H9 (cell line): ENCODE measurements around the gene JAKMIP1. TPM values are rescaled to one million over a fixed set of nuclear protein-coding genes. Genes with fewer than 3 reads are reported as not detected.

Experiments used
- DNase-seq: peaks from one replicate; pipeline ENCODE4 v3.0.0-alpha.2; 2017
- H2AFZ ChIP-seq: one replicate; pipeline ENCODE4 v1.6.1; 2013; ENCODE audit warnings: mild to moderate bottlenecking, low read length, control low read depth, moderate library complexity
- H2AK5ac ChIP-seq: 2 replicates; pipeline ENCODE4 v1.6.1; 2013; ENCODE audit warnings: low read length, control low read depth, mixed read lengths; ENCODE audit not compliant: insufficient read length
- H2BK120ac ChIP-seq: one replicate; pipeline ENCODE4 v1.6.1; 2013; ENCODE audit warnings: low read depth, mild to moderate bottlenecking, low read length, control low read depth, inconsistent platforms; ENCODE audit not compliant: poor library complexity, severe bottlenecking
- H2BK12ac ChIP-seq: 2 replicates; pipeline ENCODE4 v1.6.1; 2013; ENCODE audit warnings: low read length, control low read depth, mixed read lengths, low read depth; ENCODE audit not compliant: insufficient read length
- H2BK15ac ChIP-seq: 2 replicates; pipeline ENCODE4 v1.6.1; 2013; ENCODE audit warnings: low read depth, low read length, control low read depth
- H2BK20ac ChIP-seq: one replicate; pipeline ENCODE4 v1.6.1; 2013; ENCODE audit warnings: low read depth, mild to moderate bottlenecking, low read length, control low read depth, inconsistent platforms; ENCODE audit not compliant: poor library complexity, severe bottlenecking
- H2BK5ac ChIP-seq: 2 replicates; pipeline ENCODE4 v1.6.1; 2013; ENCODE audit warnings: low read length, control low read depth, mixed read lengths; ENCODE audit not compliant: insufficient read length
- H3K14ac ChIP-seq: 2 replicates; pipeline ENCODE4 v1.6.1; 2013; ENCODE audit warnings: low read length, control low read depth; ENCODE audit not compliant: insufficient read depth
- H3K18ac ChIP-seq: 2 replicates; pipeline ENCODE4 v1.6.1; 2013; ENCODE audit warnings: low read depth, mild to moderate bottlenecking, mixed read lengths, low read length, control low read depth; ENCODE audit not compliant: insufficient read length
- H3K23ac ChIP-seq: 2 replicates; pipeline ENCODE4 v1.6.1; 2013; ENCODE audit warnings: low read length, control low read depth, mixed read lengths, low read depth; ENCODE audit not compliant: insufficient read length
- H3K23me2 ChIP-seq: 2 replicates; pipeline ENCODE4 v1.6.1; 2013; ENCODE audit warnings: low read depth, mild to moderate bottlenecking, mixed read lengths, low read length, control low read depth; ENCODE audit not compliant: insufficient read length, poor library complexity, severe bottlenecking
- H3K27ac ChIP-seq: 2 replicates; pipeline ENCODE4 v1.5.1; 2013; ENCODE audit warnings: low read length, control low read depth, mixed read lengths, low read depth; ENCODE audit not compliant: insufficient read length
- H3K27me3 ChIP-seq: 2 replicates; pipeline ENCODE4 v1.6.1; 2013; ENCODE audit warnings: low read length, control low read depth, inconsistent platforms; ENCODE audit not compliant: insufficient read depth
- H3K4ac ChIP-seq: 2 replicates; pipeline ENCODE4 v1.6.1; 2013; ENCODE audit warnings: low read depth, mild to moderate bottlenecking, control low read depth, inconsistent platforms, low read length, moderate library complexity
- H3K4me1 ChIP-seq: 2 replicates; pipeline ENCODE4 v1.6.1; 2013; ENCODE audit warnings: low read length, control low read depth, inconsistent platforms; ENCODE audit not compliant: insufficient read depth
- H3K4me2 ChIP-seq: 2 replicates; pipeline ENCODE4 v1.6.1; 2013; ENCODE audit warnings: low read length, control low read depth, mixed read lengths; ENCODE audit not compliant: insufficient read length, insufficient read depth
- H3K56ac ChIP-seq: 2 replicates; pipeline ENCODE4 v1.6.1; 2013; ENCODE audit warnings: low read depth, mild to moderate bottlenecking, mixed read lengths, low read length, control low read depth; ENCODE audit not compliant: insufficient read length
- H3K79me1 ChIP-seq: 2 replicates; pipeline ENCODE4 v1.6.1; 2013; ENCODE audit warnings: low read depth, mild to moderate bottlenecking, moderate library complexity, low read length, control low read depth, inconsistent platforms; ENCODE audit not compliant: insufficient read depth, poor library complexity, severe bottlenecking
- H3K79me2 ChIP-seq: 2 replicates; pipeline ENCODE4 v1.6.1; 2013; ENCODE audit warnings: low read length, control low read depth, inconsistent platforms; ENCODE audit not compliant: insufficient read depth
- H3K9ac ChIP-seq: 2 replicates; pipeline ENCODE4 v1.6.1; 2013; ENCODE audit warnings: low read length, control low read depth, mixed read lengths; ENCODE audit not compliant: insufficient read length; ENCODE audit errors: extremely low read depth
- H3K9me3 ChIP-seq: one replicate; pipeline ENCODE4 v1.6.1; 2013; ENCODE audit warnings: low read depth, low read length, inconsistent platforms; ENCODE audit not compliant: control insufficient read depth
- H3T11ph ChIP-seq: one replicate; pipeline ENCODE4 v1.6.1; 2013; ENCODE audit warnings: mild to moderate bottlenecking, low read length, control low read depth, inconsistent platforms
- H4K20me1 ChIP-seq: one replicate; pipeline ENCODE4 v1.6.1; 2013; ENCODE audit not compliant: control insufficient read depth, insufficient read length, insufficient read depth
- H4K5ac ChIP-seq: 2 replicates; pipeline ENCODE4 v1.6.1; 2013; ENCODE audit warnings: low read depth, mild to moderate bottlenecking, mixed read lengths, low read length, control low read depth; ENCODE audit not compliant: insufficient read length
- H4K8ac ChIP-seq: replicated peaks from 2 replicates; pipeline ENCODE4 v1.6.1; 2013; ENCODE audit warnings: low read length, control low read depth, mixed read lengths, low read depth; ENCODE audit not compliant: insufficient read length
- H4K91ac ChIP-seq: 2 replicates; pipeline ENCODE4 v1.6.1; 2013; ENCODE audit warnings: low read depth, mild to moderate bottlenecking, moderate library complexity, mixed read lengths, low read length, control low read depth; ENCODE audit not compliant: insufficient read length
- H3K27ac Mint-ChIP-seq, 3 experiments: 2 replicates in 2 of 3; 3 replicates in 1 of 3; pipeline ENCODE4 v1.8.0; 2020 to 2021; ENCODE audit warnings: mixed read lengths in 3 of 3, mild to moderate bottlenecking in 1 of 3, moderate library complexity in 1 of 3
- H3K27me3 Mint-ChIP-seq: 2 replicates; pipeline ENCODE4 v1.8.0; 2021; ENCODE audit warnings: low read depth, mild to moderate bottlenecking, moderate library complexity, mixed read lengths
- H3K36me3 Mint-ChIP-seq, 3 experiments: 2 replicates in 2 of 3; 3 replicates in 1 of 3; pipeline ENCODE4 v1.8.0; 2020 to 2021; ENCODE audit warnings: low read depth in 3 of 3, mixed read lengths in 3 of 3; ENCODE audit not compliant: insufficient read depth in 1 of 3
- H3K4me1 Mint-ChIP-seq, 2 experiments: 2 replicates each; pipeline ENCODE4 v1.8.0; 2020; ENCODE audit warnings: mixed read lengths in 2 of 2
- H3K4me3 Mint-ChIP-seq, 2 experiments: 2 replicates in 1 of 2; 3 replicates in 1 of 2; pipeline ENCODE4 v1.8.0; 2020 to 2021; ENCODE audit warnings: mild to moderate bottlenecking in 2 of 2, mixed read lengths in 2 of 2, moderate library complexity in 1 of 2
- H3K9me3 Mint-ChIP-seq, 2 experiments: 2 replicates in 1 of 2; 3 replicates in 1 of 2; pipeline ENCODE4 v1.8.0; 2020; ENCODE audit warnings: mild to moderate bottlenecking in 2 of 2, mixed read lengths in 2 of 2, moderate library complexity in 1 of 2
- WGBS: extraction: QIAGEN DNeasy Blood & Tissue Kit; methylation state at CpG from one replicate; pipeline ENCODE4 v1.1.7; 2013; ENCODE audit warnings: missing lambda C conversion rate, low lambda C conversion rate, mixed read lengths; ENCODE audit not compliant: insufficient read length; ENCODE audit errors: extremely low coverage; 5-methylcytosine and 5-hydroxymethylcytosine counted together
- total RNA-seq: library from RNA; stranded (reverse); gene quantifications from 2 replicates; pipeline ENCODE4 v1.2.1, GENCODE V29; 2021
- TF ChIP-seq, protein P1 (sequence below): fragments of 200-600 bp; sonication (generic); conservative IDR thresholded peaks from 3 replicates; pipeline ENCODE4 v1.8.0; 2021; ENCODE audit warnings: antibody characterized with exemption, mild to moderate bottlenecking

JAKMIP1 gene
- total RNA-seq, 1 experiment from 2014 or later, result 1.5 TPM

GRCh38 chr4:6172927-6173200 lies 27.5 kb downstream of the JAKMIP1 start:
- H3K9me3 Mint-ChIP-seq, result peaks cover 7% of the 10 kb centered on the region in 2 experiments; a peak in 3 of 5 replicates
- no peaks in the 10 kb centered on the region for H3K27me3 Mint-ChIP-seq
- Histone ChIP-seq H3T11ph (no peak overlapping the region), H2AK5ac (no peak overlapping the region), H2BK120ac (no peak overlapping the region), H3K79me2 (no peaks in the 10 kb centered on the region), H3K14ac (no peak overlapping the region), H3K9ac (no peak overlapping the region), H3K9me3 (no peaks in the 10 kb centered on the region), H4K5ac (no peak overlapping the region), H3K23ac (no peak overlapping the region), H3K18ac (no peak overlapping the region), H2AFZ (no peak overlapping the region), H4K91ac (no peak overlapping the region), H3K27me3 (no peaks in the 10 kb centered on the region), H3K4me1 (no peaks in the 10 kb centered on the region), H3K56ac (no peak overlapping the region), H2BK12ac (no peak overlapping the region), H4K20me1 (no peaks in the 10 kb centered on the region), H3K4ac (no peak overlapping the region), H2BK15ac (no peak overlapping the region), H3K27ac (no peak overlapping the region), H3K4me2 (no peak overlapping the region), H2BK5ac (no peak overlapping the region), H3K79me1 (no peaks in the 10 kb centered on the region), H4K8ac (no peak overlapping the region), H3K23me2 (no peaks in the 10 kb centered on the region), H2BK20ac (no peak overlapping the region)
- peaks cover 7% of the 10 kb centered on the region in 2 experiments for H3K4me1 Mint-ChIP-seq
- no peak overlapping the region for H3K27ac Mint-ChIP-seq
- peaks cover 7 to 11% (median 8%) of the 10 kb centered on the region in 3 experiments; a peak in 6 of 7 replicates for H3K36me3 Mint-ChIP-seq
- no CpG with 5 or more reads among the region's 3 CpGs for WGBS
- H3K4me3 Mint-ChIP-seq, result no peak overlapping the region
- no peak for DNase-seq
- TF ChIP-seq, protein P1, sequence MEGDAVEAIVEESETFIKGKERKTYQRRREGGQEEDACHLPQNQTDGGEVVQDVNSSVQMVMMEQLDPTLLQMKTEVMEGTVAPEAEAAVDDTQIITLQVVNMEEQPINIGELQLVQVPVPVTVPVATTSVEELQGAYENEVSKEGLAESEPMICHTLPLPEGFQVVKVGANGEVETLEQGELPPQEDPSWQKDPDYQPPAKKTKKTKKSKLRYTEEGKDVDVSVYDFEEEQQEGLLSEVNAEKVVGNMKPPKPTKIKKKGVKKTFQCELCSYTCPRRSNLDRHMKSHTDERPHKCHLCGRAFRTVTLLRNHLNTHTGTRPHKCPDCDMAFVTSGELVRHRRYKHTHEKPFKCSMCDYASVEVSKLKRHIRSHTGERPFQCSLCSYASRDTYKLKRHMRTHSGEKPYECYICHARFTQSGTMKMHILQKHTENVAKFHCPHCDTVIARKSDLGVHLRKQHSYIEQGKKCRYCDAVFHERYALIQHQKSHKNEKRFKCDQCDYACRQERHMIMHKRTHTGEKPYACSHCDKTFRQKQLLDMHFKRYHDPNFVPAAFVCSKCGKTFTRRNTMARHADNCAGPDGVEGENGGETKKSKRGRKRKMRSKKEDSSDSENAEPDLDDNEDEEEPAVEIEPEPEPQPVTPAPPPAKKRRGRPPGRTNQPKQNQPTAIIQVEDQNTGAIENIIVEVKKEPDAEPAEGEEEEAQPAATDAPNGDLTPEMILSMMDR, result no peak
